Activated T-helper 1 cell treated with anti-CD3 and anti-CD28 coated beads, Interleukin-2, amount 50 U/mL, for 16 hours (primary cell): ENCODE results near the gene TCF7.

Experiments used
- DNase-seq, 2 donors: peaks; one replicate each; pipeline ENCODE4 v3.0.0-alpha.2; 2020; ENCODE audit warnings: low read depth in 1 of 2, low spot score in 1 of 2

The TCF7 gene

GRCh38 chr5:134131165-134131564, 16.7 kb downstream of the TCF7 start:
- no peak for DNase-seq

GRCh38 chr5:134131578-134132350, 17.3 kb downstream of the TCF7 start:
- DNase-seq: no peak

- DNase-seq: peak; percentile 61 to 68
Observed at GRCh38 chr5:134132372-134133187, 18.1 kb downstream of the TCF7 start.

- no peak for DNase-seq
Observed at GRCh38 chr5:134133188-134133994, 18.9 kb downstream of the TCF7 start.

- peak in 1 of 2 donors; percentile 2 for DNase-seq
Observed at GRCh38 chr5:134133995-134134541, 19.6 kb downstream of the TCF7 start.

- DNase-seq: no peak
Observed at GRCh38 chr5:134135091-134135655, 20.7 kb downstream of the TCF7 start.

GRCh38 chr5:134136221-134136631, 21.7 kb downstream of the TCF7 start:
- peak in 1 of 2 donors; percentile 0 for DNase-seq

GRCh38 chr5:134136771-134137170, 22.3 kb downstream of the TCF7 start:
- DNase-seq: peak in 1 of 2 donors; percentile 3

GRCh38 chr5:134138416-134139376, 24.2 kb downstream of the TCF7 start:
- DNase-seq: peak; percentile 3 to 51

GRCh38 chr5:134139377-134139851, 24.9 kb downstream of the TCF7 start:
- peak in 1 of 2 donors; percentile 3 for DNase-seq

GRCh38 chr5:134139891-134140469, 25.5 kb downstream of the TCF7 start:
- DNase-seq: peak in 1 of 2 donors; percentile 2

- peak in 1 of 2 donors; percentile 12 for DNase-seq
Observed at GRCh38 chr5:134140530-134141201, 26.2 kb downstream of the TCF7 start.

GRCh38 chr5:134141331-134142050, 27.0 kb downstream of the TCF7 start:
- peak in 1 of 2 donors; percentile 3 for DNase-seq

- DNase-seq: peak in 1 of 2 donors; percentile 2
Observed at GRCh38 chr5:134142052-134142451, 27.6 kb downstream of the TCF7 start.

GRCh38 chr5:134142806-134143205, 28.3 kb downstream of the TCF7 start:
- DNase-seq: peak in 1 of 2 donors; percentile 3

GRCh38 chr5:134143431-134143830, 28.9 kb downstream of the TCF7 start:
- peak in 1 of 2 donors; percentile 2 for DNase-seq
